Ectodermal cell (in vitro differentiated cells): ENCODE data around the gene RABGGTA.

Experiments used
- H3K27ac ChIP-seq: 2 replicates; pipeline ENCODE4 v1.7.0; 2013; ENCODE audit warnings: mild to moderate bottlenecking, low read depth, low read length; ENCODE audit not compliant: insufficient read depth, poor library complexity, severe bottlenecking
- H3K27me3 ChIP-seq: 2 replicates; pipeline ENCODE4 v1.7.0; 2013; ENCODE audit warnings: mild to moderate bottlenecking, low read length; ENCODE audit not compliant: insufficient read depth, control insufficient read depth, poor library complexity, severe bottlenecking
- H3K36me3 ChIP-seq: one replicate; pipeline ENCODE4 v1.7.0; 2013; ENCODE audit warnings: low read length; ENCODE audit not compliant: control insufficient read depth, insufficient read depth
- H3K4me1 ChIP-seq: one replicate; pipeline ENCODE4 v1.7.0; 2013; ENCODE audit warnings: low read length; ENCODE audit not compliant: control insufficient read depth, insufficient read depth
- H3K4me3 ChIP-seq: 2 replicates; pipeline ENCODE4 v1.7.0; 2013; ENCODE audit warnings: low read depth, low read length, control low read depth; ENCODE audit not compliant: insufficient read depth
- H3K9me3 ChIP-seq: 2 replicates; pipeline ENCODE4 v1.7.0; 2013; ENCODE audit warnings: mild to moderate bottlenecking, low read length, moderate library complexity; ENCODE audit not compliant: control insufficient read depth
- WGBS, 2 experiments: methylation state at CpG; one replicate each; pipeline ENCODE4 v1.1.7; 2013; ENCODE audit warnings: missing lambda C conversion rate in 2 of 2; 5-methylcytosine and 5-hydroxymethylcytosine counted together

RABGGTA gene

GRCh38 chr14:24269910-24270536, 1.4 kb downstream of the RABGGTA start:
- Histone ChIP-seq H3K4me3 (no peak overlapping the region), H3K27me3 (no peaks in the 10 kb centered on the region), H3K27ac (no peak overlapping the region), H3K36me3 (no peaks in the 10 kb centered on the region), H3K4me1 (no peaks in the 10 kb centered on the region), H3K9me3 (no peaks in the 10 kb centered on the region)
- WGBS, 2 experiments, result 95 to 97% methylated on average over 14 of the region's 14 CpGs

DNA sequence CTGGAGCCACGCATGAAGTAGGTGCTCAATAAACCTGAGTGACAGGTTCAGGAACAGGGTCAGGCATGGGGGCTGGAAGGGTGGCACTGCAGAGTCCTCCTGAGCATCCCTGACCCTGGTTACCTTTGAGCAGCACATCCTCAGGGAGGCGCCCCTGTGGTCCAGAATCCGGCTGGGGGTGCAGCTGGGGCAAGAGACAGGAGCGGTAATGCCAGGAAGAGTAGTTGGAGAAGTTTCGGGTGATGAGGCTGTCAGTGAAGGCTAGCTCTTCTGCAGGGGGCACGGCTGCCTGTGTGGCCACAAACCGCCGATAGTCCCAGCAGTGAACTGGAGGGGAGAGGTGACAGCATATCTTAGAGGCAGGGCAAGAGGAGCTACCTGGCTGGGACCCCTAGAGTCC, 2.0 kb downstream of the RABGGTA start:
- Histone ChIP-seq H3K27ac (no peak overlapping the region), H3K36me3 (no peaks in the 10 kb centered on the region), H3K9me3 (no peaks in the 10 kb centered on the region), H3K4me1 (no peaks in the 10 kb centered on the region), H3K27me3 (no peaks in the 10 kb centered on the region), H3K4me3 (no peak overlapping the region)
- 94 to 95% methylated on average over 8 of the region's 8 CpGs for WGBS, 2 experiments

- Histone ChIP-seq H3K27ac (no peak overlapping the region), H3K4me3 (no peak overlapping the region), H3K9me3 (no peaks in the 10 kb centered on the region), H3K27me3 (no peaks in the 10 kb centered on the region), H3K4me1 (no peaks in the 10 kb centered on the region), H3K36me3 (no peaks in the 10 kb centered on the region)
- 93 to 96% methylated on average over 9 of the region's 9 CpGs for WGBS, 2 experiments
These were observed 3.2 kb downstream of the RABGGTA start for GRCh38 chr14:24268225-24268624.

GRCh38 chr14:24267516-24267915, 3.9 kb downstream of the RABGGTA start:
- WGBS, 2 experiments, result 94 to 95% methylated on average over 9 of the region's 9 CpGs

DNA sequence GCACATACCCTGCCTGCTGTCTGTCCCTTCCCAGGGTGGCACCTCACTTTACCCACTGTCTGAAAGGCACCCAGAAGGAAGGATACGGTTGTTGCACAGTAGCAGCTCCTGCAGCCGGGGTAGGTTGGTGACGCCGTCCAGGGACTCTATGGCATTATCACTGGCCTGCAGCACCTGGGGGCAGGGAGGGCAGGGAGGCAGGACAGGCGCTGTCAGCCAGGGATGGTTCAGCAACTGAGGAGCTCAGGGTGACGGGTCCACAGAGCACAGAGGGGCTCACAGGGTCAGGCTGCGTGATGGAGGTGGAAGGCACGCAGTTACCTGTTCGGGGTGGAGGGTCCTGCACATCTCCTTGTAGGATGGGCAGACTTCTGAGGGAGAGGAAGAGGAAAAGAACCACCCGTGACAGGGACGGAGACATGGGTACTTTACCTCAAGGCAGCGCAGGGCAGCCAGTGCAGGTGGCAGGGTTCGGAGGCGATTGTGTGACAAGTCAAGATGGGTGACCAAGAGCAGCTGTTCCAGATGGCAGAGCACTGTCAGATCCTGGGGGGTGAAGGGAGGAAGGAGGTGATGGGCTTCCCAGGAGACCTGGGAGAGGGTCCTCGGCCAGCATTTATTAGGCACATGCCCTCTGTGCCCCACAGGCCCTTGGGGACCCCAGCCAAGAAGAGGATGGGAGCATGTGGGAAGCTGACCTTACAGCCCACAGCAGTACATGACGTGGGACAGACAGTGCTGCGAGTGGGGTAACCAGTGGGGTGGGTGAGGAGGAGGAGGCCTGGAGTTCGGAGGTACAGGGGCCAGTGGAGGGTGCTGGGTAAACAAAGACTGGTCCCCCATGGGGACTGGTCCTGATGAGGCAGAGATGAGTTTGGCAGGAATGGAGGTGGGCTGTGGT, 4.8 kb downstream of the RABGGTA start:
- WGBS, 2 experiments, result 93 to 94% methylated on average over 18 of the region's 18 CpGs
- H3K36me3 ChIP-seq, result no peaks in the 10 kb centered on the region
- H3K4me3 ChIP-seq, result no peak overlapping the region
- H3K27me3 ChIP-seq, result no peaks in the 10 kb centered on the region
- no peaks in the 10 kb centered on the region for H3K4me1 ChIP-seq
- H3K27ac ChIP-seq, result no peak overlapping the region
- no peaks in the 10 kb centered on the region for H3K9me3 ChIP-seq

More at GRCh38 chr14:24267516-24267915, 3.9 kb downstream of the RABGGTA start:
- Histone ChIP-seq H3K36me3 (no peaks in the 10 kb centered on the region), H3K9me3 (no peaks in the 10 kb centered on the region), H3K4me1 (no peaks in the 10 kb centered on the region), H3K4me3 (no peak overlapping the region), H3K27me3 (no peaks in the 10 kb centered on the region), H3K27ac (no peak overlapping the region)

- Histone ChIP-seq H3K27ac (no peak overlapping the region), H3K4me3 (no peak overlapping the region), H3K36me3 (no peaks in the 10 kb centered on the region), H3K27me3 (no peaks in the 10 kb centered on the region), H3K4me1 (no peaks in the 10 kb centered on the region), H3K9me3 (no peaks in the 10 kb centered on the region)
- WGBS, 2 experiments, result 88 to 89% methylated on average over 6 of the region's 6 CpGs
These were observed 7.1 kb downstream of the RABGGTA start for GRCh38 chr14:24264298-24264697.

GRCh38 chr14:24263848-24264247, 7.5 kb downstream of the RABGGTA start:
- H3K4me3 ChIP-seq, result no peak overlapping the region
- no peaks in the 10 kb centered on the region for H3K4me1 ChIP-seq
- no peaks in the 10 kb centered on the region for H3K9me3 ChIP-seq
- H3K36me3 ChIP-seq, result no peaks in the 10 kb centered on the region
- H3K27ac ChIP-seq, result no peak overlapping the region
- no peaks in the 10 kb centered on the region for H3K27me3 ChIP-seq
- 84 to 92% methylated on average over 6 of the region's 6 CpGs for WGBS, 2 experiments

GRCh38 chr14:24262821-24263733, 8.3 kb downstream of the RABGGTA start, which contains the start of gene TGM1:
TGM1 (minus strand) TSS chr14:24263177; CDS start chr14:24262352, 825 bp downstream.
- Histone ChIP-seq H3K36me3 (no peaks in the 10 kb centered on the region), H3K27me3 (no peaks in the 10 kb centered on the region), H3K9me3 (no peaks in the 10 kb centered on the region), H3K4me3 (no peak within 1 kb of the TSS), H3K4me1 (no peaks in the 10 kb centered on the region), H3K27ac (no peak within 1 kb of the TSS)
- 82 to 84% methylated on average over 14 of the region's 14 CpGs for WGBS, 2 experiments

DNA sequence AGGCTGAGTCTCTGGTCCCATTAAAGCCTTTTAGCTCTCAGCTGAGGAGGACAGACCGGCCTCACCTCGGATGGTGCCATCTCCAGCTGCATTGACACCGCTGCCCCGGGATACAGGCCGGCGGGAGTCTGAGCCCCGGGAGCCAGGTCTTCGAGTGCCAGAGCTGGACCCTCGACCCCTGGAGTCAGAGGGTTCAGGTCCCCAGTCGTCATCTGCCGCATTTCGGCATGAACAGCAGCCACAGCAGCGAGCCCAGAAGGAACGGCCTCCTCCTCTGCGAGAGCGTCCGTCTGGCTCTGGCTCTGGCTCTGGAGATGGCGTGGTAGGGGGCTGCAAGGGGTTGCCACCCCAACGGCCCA, 9.4 kb downstream of the RABGGTA start:
- WGBS, 2 experiments, result 92 to 93% methylated on average over 19 of the region's 19 CpGs
- no peaks in the 10 kb centered on the region for H3K4me1 ChIP-seq
- H3K4me3 ChIP-seq, result no peak overlapping the region
- H3K9me3 ChIP-seq, result no peaks in the 10 kb centered on the region
- H3K27me3 ChIP-seq, result no peaks in the 10 kb centered on the region
- H3K36me3 ChIP-seq, result no peaks in the 10 kb centered on the region
- no peak overlapping the region for H3K27ac ChIP-seq
